K562 (cell line): ENCODE measurements around the gene CCDC50. TPM values are rescaled to one million over a fixed set of nuclear protein-coding genes. Genes with fewer than 3 reads are reported as not detected.

ENCODE experiments used
- GTF2A2 ChIP-seq: IDR thresholded peaks from 2 replicates; pipeline ENCODE4 v1.6.1; 2016; ENCODE audit warnings: mild to moderate bottlenecking, missing genetic modification characterization, missing compliant biosample characterization
- JUND ChIP-seq, 2 experiments: IDR thresholded peaks; 2 replicates in 1 of 2; 3 replicates in 1 of 2; pipeline ENCODE4 v1.6.1; 2011; ENCODE audit warnings: borderline replicate concordance in 2 of 2, low read depth in 2 of 2, low read length in 2 of 2, improper control_type of control experiment in 1 of 2, missing biosample characterization in 1 of 2, missing genetic modification characterization in 1 of 2, missing genetic modification reagents in 1 of 2
- MCM7 ChIP-seq, 2 experiments: fragments of 450-650 bp; IDR thresholded peaks; 2 replicates each; pipeline ENCODE4 v1.6.1; 2016 to 2018
- PHF20 ChIP-seq: fragments of 450-650 bp; IDR thresholded peaks from 2 replicates; pipeline ENCODE4 v1.6.1; 2018; ENCODE audit not compliant: partially characterized antibody
- PML ChIP-seq: IDR thresholded peaks from 2 replicates; pipeline ENCODE4 v1.6.1; 2012; ENCODE audit warnings: low read length, inconsistent platforms
- POLR2H ChIP-seq: IDR thresholded peaks from 2 replicates; pipeline ENCODE4 v1.6.1; 2016; ENCODE audit warnings: missing genetic modification characterization, low read depth, mild to moderate bottlenecking, control low read depth, missing compliant biosample characterization, moderate library complexity
- TAF7 ChIP-seq: fragments of 450-650 bp; IDR thresholded peaks from 2 replicates; pipeline ENCODE4 v1.6.1; 2016; ENCODE audit warnings: missing genetic modification characterization, missing compliant biosample characterization
- ZC3H11A ChIP-seq: IDR thresholded peaks from 2 replicates; pipeline ENCODE4 v1.6.1; 2012; ENCODE audit warnings: low read depth, low read length, improper control_type of control experiment
- ZNF354B ChIP-seq: fragments of 250-450 bp; sonication (Bioruptor Pico); IDR thresholded peaks from 2 replicates; pipeline ENCODE4 v1.4.0; 2020
- ZNF75A ChIP-seq: fragments of 450-650 bp; formaldehyde crosslinking; IDR thresholded peaks from 2 replicates; pipeline ENCODE4 v1.4.0; 2020; ENCODE audit warnings: mild to moderate bottlenecking
- polyA plus RNA-seq, 8 experiments: library from polyadenylated mRNA; depleted of rRNA in 4 of 8; stranded (reverse) in 5 of 8; unstranded in 3 of 8; fragments of >200 nt; fragmentation: Nextera tagmentation in 2 of 8; fragmentation: Illumina TruSeq in 1 of 8; extraction: Ambion mirVana in 2 of 8; extraction: Trizol in 1 of 8; gene quantifications; 2 replicates each; pipeline versions ENCODE4 v1.2.1 to v1.2.3, GENCODE V29; 2011 to 2014; ENCODE audit warnings: inconsistent platforms in 1 of 8, missing spikeins in 1 of 8
- total RNA-seq, 7 experiments: library from RNA; depleted of rRNA in 6 of 7; stranded (reverse); fragments of >200 nt in 6 of 7; fragmentation: Illumina TruSeq in 2 of 7; extraction: Trizol in 2 of 7; gene quantifications; 2 replicates each; pipeline versions ENCODE4 v1.2.1 to v1.2.3, GENCODE V29; 2011 to 2021; ENCODE audit warnings: low replicate concordance in 1 of 7
- TF ChIP-seq, protein P1 (sequence below): fragments of 150-350 bp; conservative IDR thresholded peaks from 2 replicates; pipeline ENCODE4 v1.6.1; 2014; ENCODE audit warnings: low read length
- TF ChIP-seq, protein P2 (sequence below): fragments of 450-650 bp; conservative IDR thresholded peaks from 2 replicates; pipeline ENCODE4 v1.6.1; 2016; ENCODE audit warnings: missing genetic modification characterization, low read depth, mild to moderate bottlenecking, missing compliant biosample characterization, moderate library complexity
- TF ChIP-seq, protein P3 (sequence below), 2 experiments: fragments of 450-650 bp; IDR thresholded peaks; 2 replicates each; pipeline ENCODE4 v1.6.1; 2018; ENCODE audit warnings: mild to moderate bottlenecking in 2 of 2, low read depth in 1 of 2; ENCODE audit not compliant: partially characterized antibody in 2 of 2
- TF ChIP-seq, protein P4 (sequence below): sonication (generic); formaldehyde crosslinking; IDR thresholded peaks from 2 replicates; pipeline ENCODE4 v1.8.0; 2022; ENCODE audit warnings: mild to moderate bottlenecking, missing genetic modification reagents

CCDC50 gene
- total and polyA plus RNA-seq, 9 of the 15 experiments (the other 6 are each of a cell fraction or from before 2014, with no cell fraction given) = 8.4 to 63.4 (median 40.4) TPM

DNA sequence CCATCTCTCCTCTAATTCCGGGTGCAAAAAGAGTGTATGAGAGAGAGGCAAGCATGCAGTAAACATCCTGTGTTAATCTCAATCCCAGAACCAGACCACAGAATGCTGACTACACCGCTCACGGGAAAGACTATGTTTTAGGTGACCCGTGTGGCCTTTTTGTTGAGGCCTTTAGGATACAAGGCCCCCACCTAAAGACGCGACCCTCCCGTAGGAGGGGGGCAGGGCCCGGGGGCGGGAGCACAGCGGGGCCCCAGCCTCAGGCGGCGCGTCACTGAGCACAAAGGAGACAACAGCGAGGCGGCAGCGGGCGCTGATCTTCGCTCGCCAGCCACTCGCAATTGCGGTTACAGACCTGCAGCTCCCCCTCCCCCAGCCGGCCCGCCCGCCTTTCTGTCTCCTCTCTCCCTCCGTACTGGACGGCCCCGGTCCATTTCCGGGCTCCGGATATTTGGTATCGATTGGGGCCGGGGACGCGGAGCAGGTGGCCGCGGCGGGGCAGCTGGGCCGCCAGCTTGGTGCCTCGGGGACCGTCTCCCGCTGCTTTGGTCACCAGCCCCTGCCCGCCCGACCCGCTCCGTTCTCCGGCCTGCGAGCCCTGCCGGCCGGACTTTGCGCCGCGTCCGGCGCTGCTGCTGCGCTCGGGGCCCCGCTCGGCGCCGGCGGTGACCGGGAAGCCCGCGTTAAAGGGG, at the start of gene CCDC50 (continued):
- no peak for TF ChIP-seq MCM7 (IDR thresholded peaks at IDR 0.05)
- TF ChIP-seq ZNF75A (CRISPR knock-in tag) = no peak
- TF ChIP-seq GTF2A2 (tag) = no peak
- TF ChIP-seq, protein P1, sequence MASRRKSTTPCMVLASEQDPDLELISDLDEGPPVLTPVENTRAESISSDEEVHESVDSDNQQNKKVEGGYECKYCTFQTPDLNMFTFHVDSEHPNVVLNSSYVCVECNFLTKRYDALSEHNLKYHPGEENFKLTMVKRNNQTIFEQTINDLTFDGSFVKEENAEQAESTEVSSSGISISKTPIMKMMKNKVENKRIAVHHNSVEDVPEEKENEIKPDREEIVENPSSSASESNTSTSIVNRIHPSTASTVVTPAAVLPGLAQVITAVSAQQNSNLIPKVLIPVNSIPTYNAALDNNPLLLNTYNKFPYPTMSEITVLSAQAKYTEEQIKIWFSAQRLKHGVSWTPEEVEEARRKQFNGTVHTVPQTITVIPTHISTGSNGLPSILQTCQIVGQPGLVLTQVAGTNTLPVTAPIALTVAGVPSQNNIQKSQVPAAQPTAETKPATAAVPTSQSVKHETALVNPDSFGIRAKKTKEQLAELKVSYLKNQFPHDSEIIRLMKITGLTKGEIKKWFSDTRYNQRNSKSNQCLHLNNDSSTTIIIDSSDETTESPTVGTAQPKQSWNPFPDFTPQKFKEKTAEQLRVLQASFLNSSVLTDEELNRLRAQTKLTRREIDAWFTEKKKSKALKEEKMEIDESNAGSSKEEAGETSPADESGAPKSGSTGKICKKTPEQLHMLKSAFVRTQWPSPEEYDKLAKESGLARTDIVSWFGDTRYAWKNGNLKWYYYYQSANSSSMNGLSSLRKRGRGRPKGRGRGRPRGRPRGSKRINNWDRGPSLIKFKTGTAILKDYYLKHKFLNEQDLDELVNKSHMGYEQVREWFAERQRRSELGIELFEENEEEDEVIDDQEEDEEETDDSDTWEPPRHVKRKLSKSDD = no peak
- TF ChIP-seq, protein P2, sequence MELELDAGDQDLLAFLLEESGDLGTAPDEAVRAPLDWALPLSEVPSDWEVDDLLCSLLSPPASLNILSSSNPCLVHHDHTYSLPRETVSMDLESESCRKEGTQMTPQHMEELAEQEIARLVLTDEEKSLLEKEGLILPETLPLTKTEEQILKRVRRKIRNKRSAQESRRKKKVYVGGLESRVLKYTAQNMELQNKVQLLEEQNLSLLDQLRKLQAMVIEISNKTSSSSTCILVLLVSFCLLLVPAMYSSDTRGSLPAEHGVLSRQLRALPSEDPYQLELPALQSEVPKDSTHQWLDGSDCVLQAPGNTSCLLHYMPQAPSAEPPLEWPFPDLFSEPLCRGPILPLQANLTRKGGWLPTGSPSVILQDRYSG (tag) = no peak
- no peak for TF ChIP-seq ZNF354B (CRISPR knock-in tag)
- TF ChIP-seq ZC3H11A = no peak
- no peak; the same call in 1 of the 2 replicates for TF ChIP-seq PML
- peak; percentile 42; the same call in 1 of the 2 replicates for TF ChIP-seq POLR2H (tag)
- 0 out of 2 replicates have a peak, but pooled peaks have one; percentile 33 for TF ChIP-seq TAF7 (tag)
- TF ChIP-seq, protein P3, sequence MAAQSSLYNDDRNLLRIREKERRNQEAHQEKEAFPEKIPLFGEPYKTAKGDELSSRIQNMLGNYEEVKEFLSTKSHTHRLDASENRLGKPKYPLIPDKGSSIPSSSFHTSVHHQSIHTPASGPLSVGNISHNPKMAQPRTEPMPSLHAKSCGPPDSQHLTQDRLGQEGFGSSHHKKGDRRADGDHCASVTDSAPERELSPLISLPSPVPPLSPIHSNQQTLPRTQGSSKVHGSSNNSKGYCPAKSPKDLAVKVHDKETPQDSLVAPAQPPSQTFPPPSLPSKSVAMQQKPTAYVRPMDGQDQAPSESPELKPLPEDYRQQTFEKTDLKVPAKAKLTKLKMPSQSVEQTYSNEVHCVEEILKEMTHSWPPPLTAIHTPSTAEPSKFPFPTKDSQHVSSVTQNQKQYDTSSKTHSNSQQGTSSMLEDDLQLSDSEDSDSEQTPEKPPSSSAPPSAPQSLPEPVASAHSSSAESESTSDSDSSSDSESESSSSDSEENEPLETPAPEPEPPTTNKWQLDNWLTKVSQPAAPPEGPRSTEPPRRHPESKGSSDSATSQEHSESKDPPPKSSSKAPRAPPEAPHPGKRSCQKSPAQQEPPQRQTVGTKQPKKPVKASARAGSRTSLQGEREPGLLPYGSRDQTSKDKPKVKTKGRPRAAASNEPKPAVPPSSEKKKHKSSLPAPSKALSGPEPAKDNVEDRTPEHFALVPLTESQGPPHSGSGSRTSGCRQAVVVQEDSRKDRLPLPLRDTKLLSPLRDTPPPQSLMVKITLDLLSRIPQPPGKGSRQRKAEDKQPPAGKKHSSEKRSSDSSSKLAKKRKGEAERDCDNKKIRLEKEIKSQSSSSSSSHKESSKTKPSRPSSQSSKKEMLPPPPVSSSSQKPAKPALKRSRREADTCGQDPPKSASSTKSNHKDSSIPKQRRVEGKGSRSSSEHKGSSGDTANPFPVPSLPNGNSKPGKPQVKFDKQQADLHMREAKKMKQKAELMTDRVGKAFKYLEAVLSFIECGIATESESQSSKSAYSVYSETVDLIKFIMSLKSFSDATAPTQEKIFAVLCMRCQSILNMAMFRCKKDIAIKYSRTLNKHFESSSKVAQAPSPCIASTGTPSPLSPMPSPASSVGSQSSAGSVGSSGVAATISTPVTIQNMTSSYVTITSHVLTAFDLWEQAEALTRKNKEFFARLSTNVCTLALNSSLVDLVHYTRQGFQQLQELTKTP (IDR thresholded peaks at IDR 0.05; ENCODE audit: low read depth in 1 of 2, partially characterized antibody in 2 of 2) = no peak
- TF ChIP-seq, protein P4, sequence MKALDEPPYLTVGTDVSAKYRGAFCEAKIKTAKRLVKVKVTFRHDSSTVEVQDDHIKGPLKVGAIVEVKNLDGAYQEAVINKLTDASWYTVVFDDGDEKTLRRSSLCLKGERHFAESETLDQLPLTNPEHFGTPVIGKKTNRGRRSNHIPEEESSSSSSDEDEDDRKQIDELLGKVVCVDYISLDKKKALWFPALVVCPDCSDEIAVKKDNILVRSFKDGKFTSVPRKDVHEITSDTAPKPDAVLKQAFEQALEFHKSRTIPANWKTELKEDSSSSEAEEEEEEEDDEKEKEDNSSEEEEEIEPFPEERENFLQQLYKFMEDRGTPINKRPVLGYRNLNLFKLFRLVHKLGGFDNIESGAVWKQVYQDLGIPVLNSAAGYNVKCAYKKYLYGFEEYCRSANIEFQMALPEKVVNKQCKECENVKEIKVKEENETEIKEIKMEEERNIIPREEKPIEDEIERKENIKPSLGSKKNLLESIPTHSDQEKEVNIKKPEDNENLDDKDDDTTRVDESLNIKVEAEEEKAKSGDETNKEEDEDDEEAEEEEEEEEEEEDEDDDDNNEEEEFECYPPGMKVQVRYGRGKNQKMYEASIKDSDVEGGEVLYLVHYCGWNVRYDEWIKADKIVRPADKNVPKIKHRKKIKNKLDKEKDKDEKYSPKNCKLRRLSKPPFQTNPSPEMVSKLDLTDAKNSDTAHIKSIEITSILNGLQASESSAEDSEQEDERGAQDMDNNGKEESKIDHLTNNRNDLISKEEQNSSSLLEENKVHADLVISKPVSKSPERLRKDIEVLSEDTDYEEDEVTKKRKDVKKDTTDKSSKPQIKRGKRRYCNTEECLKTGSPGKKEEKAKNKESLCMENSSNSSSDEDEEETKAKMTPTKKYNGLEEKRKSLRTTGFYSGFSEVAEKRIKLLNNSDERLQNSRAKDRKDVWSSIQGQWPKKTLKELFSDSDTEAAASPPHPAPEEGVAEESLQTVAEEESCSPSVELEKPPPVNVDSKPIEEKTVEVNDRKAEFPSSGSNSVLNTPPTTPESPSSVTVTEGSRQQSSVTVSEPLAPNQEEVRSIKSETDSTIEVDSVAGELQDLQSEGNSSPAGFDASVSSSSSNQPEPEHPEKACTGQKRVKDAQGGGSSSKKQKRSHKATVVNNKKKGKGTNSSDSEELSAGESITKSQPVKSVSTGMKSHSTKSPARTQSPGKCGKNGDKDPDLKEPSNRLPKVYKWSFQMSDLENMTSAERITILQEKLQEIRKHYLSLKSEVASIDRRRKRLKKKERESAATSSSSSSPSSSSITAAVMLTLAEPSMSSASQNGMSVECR (CRISPR knock-in tag) = peak; percentile 61
- 0 out of 2 replicates have a peak, but pooled peaks have one; percentile 8 for TF ChIP-seq JUND (IDR thresholded peaks at IDR 0.05; ENCODE audit: borderline replicate concordance, low read depth, low read length)
- no peak; the same call in 2 of the 3 replicates for TF ChIP-seq JUND (tag; IDR thresholded peaks at IDR 0.05; ENCODE audit: borderline replicate concordance, low read depth, low read length)
- no peak for TF ChIP-seq PHF20
